Right lobe of liver (tissue), 6 donors: Measurements from ENCODE around the gene MACROD2. TPM values are rescaled to one million over a fixed set of nuclear protein-coding genes. Genes with fewer than 3 reads are reported as not detected.
A peak's percentile ranks its signal among the peaks of the same experiment; 100 is the strongest.

Experiments used
- ATAC-seq, 4 donors: fragments of 200-7000 bp; cut with Tn5 transposase; one replicate each; pipeline ENCODE4 v1.9.1; 2020; ENCODE audit warnings: mild to moderate bottlenecking in 4 of 4, moderate library complexity in 4 of 4
- DNase-seq, 3 donors: peaks; one replicate each; pipeline ENCODE4 v3.0.0-alpha.2; 2020
- H3K27ac ChIP-seq, 3 donors: fragments of 200-600 bp; one replicate each; pipeline ENCODE4 v1.8.0; 2022
- H3K27me3 ChIP-seq, 2 donors: fragments of 200-600 bp; one replicate each; pipeline ENCODE4 v1.8.0; 2022
- H3K36me3 ChIP-seq, 4 donors: fragments of 200-600 bp; sonication (generic) in 1 of 4; one replicate each; pipeline versions ENCODE4 v1.5.1 to v1.8.0; 2017 to 2022; ENCODE audit warnings: control low read depth in 1 of 4
- H3K4me1 ChIP-seq, 4 donors: fragments of 200-600 bp; sonication (generic) in 1 of 4; one replicate each; pipeline versions ENCODE4 v1.5.1 to v1.8.0; 2017 to 2022; ENCODE audit warnings: control low read depth in 1 of 4
- H3K4me3 ChIP-seq, 3 donors: fragments of 200-600 bp; one replicate each; pipeline ENCODE4 v1.8.0; 2022
- H3K9me3 ChIP-seq, 4 donors: fragments of 200-600 bp; sonication (generic) in 1 of 4; one replicate each; pipeline versions ENCODE4 v1.5.1 to v1.8.0; 2017 to 2022; ENCODE audit warnings: control low read depth in 1 of 4
- POLR2A ChIP-seq: fragments of 450-650 bp; IDR thresholded peaks from one replicate; pipeline ENCODE4 v1.6.1; 2017; ENCODE audit warnings: antibody characterized with exemption, mild to moderate bottlenecking
- WGBS: methylation state at CpG from one replicate; pipeline ENCODE4 v1.1.6; 2018; ENCODE audit warnings: low coverage, low lambda C conversion rate; ENCODE audit not compliant: insufficient coverage; ENCODE audit errors: missing lambda C conversion rate; 5-methylcytosine and 5-hydroxymethylcytosine counted together
- intact Hi-C, 2 donors: fragments of 100-400 bp; cut with DNase I; formaldehyde crosslinking; loops; one replicate each; pipeline versions ENCODE4 v1.11.2 to v1.14.1; 2022
- total RNA-seq, 6 experiments: library from RNA; depleted of rRNA in 2 of 6; stranded (reverse); fragments of >200 nt in 2 of 6; fragmentation: NEBNext Ultra II Directional in 3 of 6; extraction: Animal tissue kit (Norgen Biotek cat#: 25700) in 3 of 6; gene quantifications; one replicate each; pipeline versions ENCODE4 v1.1.0 to v1.2.4, GENCODE V29; 2016 to 2023
- TF ChIP-seq, protein P1 (sequence below), 4 donors: fragments of 200-600 bp in 3 of 4; fragments of 450-650 bp in 1 of 4; IDR thresholded peaks; one replicate each; pipeline versions ENCODE4 v1.5.1 to v1.8.0; 2016 to 2022; ENCODE audit warnings: antibody characterized with exemption in 4 of 4, mild to moderate bottlenecking in 2 of 4
- donor health status: DM: no; HTN: yes; CAD: no.
- donor health status: DM: no; HTN: no; CAD: no.
- donor health status: DM: no; HTN: no; CAD: no.
- donor health status: DM: no; HTN: yes; CAD: no.
- donor health status: DM: no; HTN: yes; CAD: no.

MACROD2 gene
- total RNA-seq, 6 experiments from 2014 or later, result 1.2 to 5.5 (median 3.3) TPM

DNA sequence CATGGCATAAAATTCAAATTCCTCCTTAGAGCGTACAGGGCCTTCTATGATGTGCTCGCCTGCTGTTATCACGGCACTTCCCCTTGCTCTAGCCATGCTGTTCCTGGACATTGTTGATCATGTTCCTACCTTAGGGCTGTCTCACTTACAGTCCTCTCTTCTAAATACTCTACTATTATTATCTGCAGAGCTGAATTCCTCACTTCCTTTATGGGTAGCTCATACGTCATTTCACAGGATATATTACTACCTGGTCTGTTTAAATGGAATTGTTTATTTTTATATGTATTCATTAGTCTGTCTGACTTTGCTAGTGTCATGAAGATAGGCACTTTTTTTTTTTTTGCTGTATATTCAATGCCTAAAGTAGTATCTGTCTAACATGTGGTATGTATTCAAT lies 436.8 kb downstream of the MACROD2 start:
- ATAC-seq (no peak), DNase-seq (no peak)
- WGBS, result 75% methylated on average over 4 of the region's 4 CpGs
- Histone ChIP-seq H3K4me3 (no peak overlapping the region), H3K36me3 (no peaks in the 10 kb centered on the region), H3K27ac (no peak overlapping the region), H3K27me3 (no peaks in the 10 kb centered on the region), H3K9me3 (no peaks in the 10 kb centered on the region), H3K4me1 (no peaks in the 10 kb centered on the region)
- no peak for TF ChIP-seq POLR2A
- TF ChIP-seq, protein P1, sequence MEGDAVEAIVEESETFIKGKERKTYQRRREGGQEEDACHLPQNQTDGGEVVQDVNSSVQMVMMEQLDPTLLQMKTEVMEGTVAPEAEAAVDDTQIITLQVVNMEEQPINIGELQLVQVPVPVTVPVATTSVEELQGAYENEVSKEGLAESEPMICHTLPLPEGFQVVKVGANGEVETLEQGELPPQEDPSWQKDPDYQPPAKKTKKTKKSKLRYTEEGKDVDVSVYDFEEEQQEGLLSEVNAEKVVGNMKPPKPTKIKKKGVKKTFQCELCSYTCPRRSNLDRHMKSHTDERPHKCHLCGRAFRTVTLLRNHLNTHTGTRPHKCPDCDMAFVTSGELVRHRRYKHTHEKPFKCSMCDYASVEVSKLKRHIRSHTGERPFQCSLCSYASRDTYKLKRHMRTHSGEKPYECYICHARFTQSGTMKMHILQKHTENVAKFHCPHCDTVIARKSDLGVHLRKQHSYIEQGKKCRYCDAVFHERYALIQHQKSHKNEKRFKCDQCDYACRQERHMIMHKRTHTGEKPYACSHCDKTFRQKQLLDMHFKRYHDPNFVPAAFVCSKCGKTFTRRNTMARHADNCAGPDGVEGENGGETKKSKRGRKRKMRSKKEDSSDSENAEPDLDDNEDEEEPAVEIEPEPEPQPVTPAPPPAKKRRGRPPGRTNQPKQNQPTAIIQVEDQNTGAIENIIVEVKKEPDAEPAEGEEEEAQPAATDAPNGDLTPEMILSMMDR (IDR thresholded peaks at IDR 0.05), result no peak
- intact Hi-C loops, result no loop called here

DNA sequence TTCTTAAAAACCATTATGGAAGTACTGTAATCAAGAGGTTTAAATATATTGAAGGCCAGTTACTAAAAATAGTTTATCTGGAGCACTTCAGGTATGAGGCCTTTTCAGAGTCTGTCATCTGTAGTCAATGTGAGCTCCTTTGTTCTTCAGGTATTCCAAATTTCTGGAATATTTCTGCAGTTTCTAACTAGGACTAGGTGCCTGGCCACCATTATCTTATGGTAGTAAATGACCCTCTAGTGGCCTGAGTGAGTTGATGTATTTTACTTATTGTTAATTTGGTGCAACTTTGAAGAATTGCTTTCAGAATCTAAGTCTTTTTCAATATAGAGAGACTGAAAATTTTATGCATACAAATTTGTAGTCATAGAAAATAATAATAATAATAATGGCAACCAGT lies 437.3 kb downstream of the MACROD2 start:
- no peaks in the 10 kb centered on the region for H3K27me3 ChIP-seq
- no peak overlapping the region for H3K4me3 ChIP-seq
- intact Hi-C loops, result no loop called here
- no peaks in the 10 kb centered on the region for H3K4me1 ChIP-seq
- no peaks in the 10 kb centered on the region for H3K36me3 ChIP-seq
- ATAC-seq (no peak), DNase-seq (no peak)
- no peak overlapping the region for H3K27ac ChIP-seq
- no peaks in the 10 kb centered on the region for H3K9me3 ChIP-seq
- no peak for TF ChIP-seq POLR2A
- TF ChIP-seq, protein P1 (IDR thresholded peaks at IDR 0.05), result peak in 3 of 4 donors; percentile 14 to 23 (median 20)

DNA sequence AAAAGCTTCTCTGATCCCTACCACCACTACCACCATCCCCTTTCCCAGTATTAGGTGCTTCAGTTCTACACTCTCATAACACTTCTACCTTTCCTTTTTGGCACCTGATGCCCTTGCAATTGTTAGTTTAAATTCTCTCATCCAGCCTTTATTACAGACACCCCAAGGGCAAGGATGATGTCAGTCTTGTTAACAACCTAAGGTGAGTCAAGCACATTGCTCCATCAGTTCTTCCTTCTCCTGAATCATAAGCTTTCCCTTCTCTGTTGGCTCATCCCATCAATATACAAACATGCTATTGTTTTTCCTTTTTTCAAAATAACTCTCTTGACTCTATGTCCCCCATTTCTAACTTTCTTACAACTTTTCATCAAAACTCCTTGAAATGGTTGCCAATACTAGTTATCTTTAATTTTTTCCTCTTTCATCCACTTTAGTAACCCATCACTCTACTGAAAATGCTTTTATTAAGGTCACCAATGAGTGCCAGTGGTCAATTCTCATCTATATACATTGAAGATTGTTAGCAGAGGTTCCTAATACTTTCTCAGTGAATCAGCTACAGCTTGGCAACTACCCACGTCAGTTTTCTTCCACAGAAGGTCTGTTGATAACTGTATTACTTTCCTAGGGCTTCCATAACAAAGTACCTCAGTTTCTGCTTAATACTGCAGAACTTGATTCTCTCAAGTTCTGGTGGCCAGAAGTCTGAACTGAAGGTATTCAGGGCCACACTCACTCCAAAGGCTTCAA lies 439.2 kb downstream of the MACROD2 start:
- Histone ChIP-seq H3K27ac (no peak overlapping the region), H3K4me3 (no peak overlapping the region), H3K27me3 (no peaks in the 10 kb centered on the region), H3K4me1 (no peaks in the 10 kb centered on the region), H3K9me3 (no peaks in the 10 kb centered on the region), H3K36me3 (peaks cover 0 to 2% (median 0%) of the 10 kb centered on the region in 4 donors)
- no peak for DNase-seq
- ATAC-seq, result no peak
- no peak for TF ChIP-seq POLR2A
- intact Hi-C loops, result no loop called here
- WGBS, result 64% methylated on average over 1 of the region's 1 CpG

DNA sequence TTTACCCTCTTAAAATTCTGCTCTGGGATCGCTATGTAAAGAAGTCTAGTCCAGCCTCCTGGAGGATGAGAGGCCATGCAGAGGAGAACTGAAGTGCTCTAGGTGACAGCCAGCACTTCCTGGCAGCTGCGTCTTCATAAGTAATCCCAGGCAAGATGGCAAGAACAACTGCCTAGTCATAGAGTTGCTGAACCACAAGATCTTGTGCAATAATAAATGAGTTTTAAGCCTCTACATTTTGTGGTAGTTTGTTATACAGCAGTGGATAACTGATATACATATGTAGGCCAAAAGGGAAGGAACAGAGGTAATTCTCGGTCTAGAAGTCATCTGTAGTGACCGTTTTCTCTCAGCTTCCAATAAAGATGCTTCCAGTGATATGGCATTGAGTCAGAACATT lies 445.9 kb downstream of the MACROD2 start:
- Histone ChIP-seq H3K4me1 (no peaks in the 10 kb centered on the region), H3K36me3 (peaks cover 0 to 2% (median 0%) of the 10 kb centered on the region in 4 donors), H3K4me3 (no peak overlapping the region), H3K27ac (no peak overlapping the region), H3K9me3 (no peaks in the 10 kb centered on the region), H3K27me3 (no peaks in the 10 kb centered on the region)
- ATAC-seq (no peak), DNase-seq (no peak)
- 84% methylated on average over 4 of the region's 4 CpGs for WGBS
- no peak for TF ChIP-seq POLR2A
- TF ChIP-seq, protein P1 (IDR thresholded peaks at IDR 0.05), result no peak
- intact Hi-C loops, result no loop called here

DNA sequence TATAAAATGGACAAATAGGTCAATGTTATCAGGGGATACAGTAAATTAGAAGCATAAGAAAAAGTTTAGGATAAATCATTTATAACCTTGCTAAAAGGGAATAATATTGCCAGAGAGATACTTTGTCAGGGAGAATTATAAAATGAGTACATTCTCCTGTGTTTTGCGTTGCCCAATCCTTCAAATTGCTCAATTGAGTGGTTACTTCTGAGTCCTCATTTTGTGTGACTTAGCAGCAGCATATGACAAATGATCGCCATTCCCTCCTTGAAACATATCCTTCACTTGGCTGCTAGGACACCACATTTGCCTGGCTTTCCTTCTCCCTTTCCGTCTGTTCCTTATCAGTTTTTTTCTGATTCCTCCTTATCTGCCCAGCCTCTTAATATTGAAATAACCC lies 448.8 kb downstream of the MACROD2 start:
- no peak for DNase-seq
- no peak for TF ChIP-seq POLR2A
- TF ChIP-seq, protein P1 (IDR thresholded peaks at IDR 0.05), result no peak
- no peak for ATAC-seq
- H3K27ac ChIP-seq, result no peak overlapping the region
- H3K36me3 ChIP-seq, result no peaks in the 10 kb centered on the region
- no peaks in the 10 kb centered on the region for H3K4me1 ChIP-seq
- H3K4me3 ChIP-seq, result no peak overlapping the region
- intact Hi-C loops, result no loop called here
- 52% methylated on average over 3 of the region's 3 CpGs for WGBS
- no peaks in the 10 kb centered on the region for H3K27me3 ChIP-seq
- H3K9me3 ChIP-seq, result no peaks in the 10 kb centered on the region
